H1 (cell line): ENCODE results near the gene NPIPA5. TPM values are rescaled to one million over a fixed set of nuclear protein-coding genes. Genes with fewer than 3 reads are reported as not detected.
"Not testable (repeated sequence)": the region's sequence is repeated elsewhere in the genome, so short reads cannot be mapped to it uniquely, and the experiment has no call there.

Experiments
- CTCF ChIA-PET: fragments of 300-600 bp; sonication (Branson Sonifier 250); formaldehyde crosslinking; loops from one replicate; lab custom pipeline; 2021; ENCODE audit not compliant: partially characterized antibody; lab: Charles Lee
- POLR2A ChIA-PET: fragments of 300-600 bp; sonication (Branson Sonifier 250); formaldehyde crosslinking; loops from one replicate; lab custom pipeline; 2021; ENCODE audit warnings: inconsistent platforms; ENCODE audit not compliant: partially characterized antibody; lab: Charles Lee
- DNase-seq, 2 experiments: peaks; one replicate each; pipeline versions ENCODE4 v3.0.0 to v3.0.0-alpha.2; 2010 to 2022; ENCODE audit warnings: low spot score in 2 of 2, low read depth in 1 of 2, mixed read lengths in 1 of 2
- FAIRE-seq: peaks from 2 replicates; lab custom pipeline; 2011; peaks lifted over from hg19 to GRCh38; lab: Jason Lieb, UNC
- H2AFZ ChIP-seq: 2 replicates; pipeline ENCODE4 v1.8.1; 2012; ENCODE audit warnings: low read length, inconsistent platforms
- H2AK5ac ChIP-seq: 2 replicates; pipeline ENCODE4 v1.6.1; 2013; ENCODE audit warnings: low read depth, low read length
- H2BK120ac ChIP-seq: replicated peaks from 2 replicates; pipeline ENCODE3; 2013; ENCODE audit warnings: low read depth, low read length, inconsistent platforms
- H2BK12ac ChIP-seq: 2 replicates; pipeline ENCODE4 v1.6.1; 2013; ENCODE audit warnings: low read depth, low read length
- H2BK15ac ChIP-seq: 2 replicates; pipeline ENCODE4 v1.6.1; 2013; ENCODE audit warnings: low read length
- H2BK20ac ChIP-seq: 2 replicates; pipeline ENCODE4 v1.6.1; 2013; ENCODE audit warnings: low read length
- H2BK5ac ChIP-seq: 2 replicates; pipeline ENCODE4 v1.6.1; 2013; ENCODE audit warnings: low read depth, low read length
- H3K14ac ChIP-seq: 2 replicates; pipeline ENCODE4 v1.6.1; 2013; ENCODE audit warnings: inconsistent platforms; ENCODE audit not compliant: insufficient read length
- H3K18ac ChIP-seq: 2 replicates; pipeline ENCODE4 v1.6.1; 2013; ENCODE audit warnings: low read length; ENCODE audit errors: extremely low read depth
- H3K23ac ChIP-seq: 2 replicates; pipeline ENCODE4 v1.6.1; 2013; ENCODE audit warnings: inconsistent platforms; ENCODE audit not compliant: insufficient read length
- H3K23me2 ChIP-seq: 2 replicates; pipeline ENCODE4 v1.6.1; 2013; ENCODE audit warnings: low read depth, low read length
- H3K27ac ChIP-seq: 2 replicates; pipeline ENCODE4 v1.6.1; 2011; ENCODE audit warnings: low read depth, low read length, inconsistent platforms
- H3K27me3 ChIP-seq, 4 experiments: replicated peaks in 1 of 4; 1 replicate in 1 of 4; 2 replicates in 3 of 4; pipeline versions ENCODE4 v1.6.1 to v1.8.1; 2011 to 2013; ENCODE audit warnings: low read length in 3 of 4, mild to moderate bottlenecking in 3 of 4, inconsistent platforms in 2 of 4, mixed read lengths in 2 of 4, moderate library complexity in 1 of 4; ENCODE audit not compliant: control insufficient read depth in 3 of 4, insufficient read depth in 3 of 4; ENCODE audit errors: extremely low read depth in 1 of 4
- H3K36me3 ChIP-seq, 4 experiments: 2 replicates each; pipeline versions ENCODE4 v1.6.1 to v1.8.1; 2011 to 2013; ENCODE audit warnings: mild to moderate bottlenecking in 4 of 4, low read length in 3 of 4, moderate library complexity in 2 of 4, control low read depth in 1 of 4, inconsistent platforms in 1 of 4; ENCODE audit not compliant: insufficient read depth in 4 of 4, control insufficient read depth in 2 of 4
- H3K4ac ChIP-seq: replicated peaks from 2 replicates; pipeline ENCODE3; 2013; ENCODE audit warnings: low read length, low read depth, mixed read lengths, inconsistent platforms; ENCODE audit not compliant: insufficient read length
- H3K4me1 ChIP-seq, 4 experiments: replicated peaks in 1 of 4; 1 replicate in 1 of 4; 2 replicates in 3 of 4; pipeline versions ENCODE4 v1.6.1 to v1.8.1; 2011 to 2013; ENCODE audit warnings: low read length in 3 of 4, inconsistent platforms in 2 of 4, mixed read lengths in 1 of 4; ENCODE audit not compliant: insufficient read depth in 4 of 4, control insufficient read depth in 3 of 4
- H3K4me2 ChIP-seq, 2 experiments: 2 replicates each; pipeline versions ENCODE4 v1.6.1 to v1.8.1; 2011 to 2013; ENCODE audit warnings: low read depth in 2 of 2, low read length in 2 of 2, control low read depth in 1 of 2, inconsistent platforms in 1 of 2, mild to moderate bottlenecking in 1 of 2; ENCODE audit not compliant: insufficient read depth in 1 of 2
- H3K4me3 ChIP-seq, 4 experiments: fragments of 200-600, 300-600 bp in 1 of 4; sonication (generic), shearing (Covaris generic), sonication (Bioruptor Twin) in 1 of 4; 2 replicates each; pipeline versions ENCODE4 v1.5.1 to v1.8.1; 2011 to 2016; ENCODE audit warnings: low read length in 4 of 4, low read depth in 3 of 4, control low read depth in 2 of 4, inconsistent platforms in 2 of 4, mild to moderate bottlenecking in 2 of 4, mixed read lengths in 1 of 4, moderate library complexity in 1 of 4; ENCODE audit not compliant: insufficient read depth in 2 of 4; ENCODE audit errors: extremely low read depth in 1 of 4
- H3K56ac ChIP-seq: replicated peaks from 2 replicates; pipeline ENCODE3; 2013; ENCODE audit warnings: low read depth, mild to moderate bottlenecking, mixed read lengths, low read length, inconsistent platforms; ENCODE audit not compliant: insufficient read length
- H3K79me1 ChIP-seq: 2 replicates; pipeline ENCODE4 v1.6.1; 2013; ENCODE audit warnings: low read depth, low read length, control low read depth
- H3K79me2 ChIP-seq, 2 experiments: 2 replicates each; pipeline versions ENCODE4 v1.6.1 to v1.8.1; 2012 to 2013; ENCODE audit warnings: low read length in 2 of 2, mild to moderate bottlenecking in 2 of 2, inconsistent platforms in 1 of 2; ENCODE audit not compliant: insufficient read depth in 2 of 2, control insufficient read depth in 1 of 2
- H3K9ac ChIP-seq, 4 experiments: replicated peaks in 1 of 4; 1 replicate in 1 of 4; 2 replicates in 3 of 4; pipeline versions ENCODE4 v1.6.1 to v1.8.1; 2011 to 2013; ENCODE audit warnings: low read depth in 3 of 4, low read length in 3 of 4, control low read depth in 2 of 4, mild to moderate bottlenecking in 2 of 4, moderate library complexity in 2 of 4, inconsistent platforms in 1 of 4; ENCODE audit errors: extremely low read depth in 1 of 4
- H3K9me3 ChIP-seq, 2 experiments: 2 replicates each; pipeline versions ENCODE4 v1.6.1 to v1.8.1; 2012 to 2013; ENCODE audit warnings: mild to moderate bottlenecking in 2 of 2, moderate library complexity in 2 of 2, control low read depth in 1 of 2, inconsistent platforms in 1 of 2, low read depth in 1 of 2, low read length in 1 of 2, mixed read lengths in 1 of 2; ENCODE audit not compliant: insufficient read depth in 2 of 2
- H4K20me1 ChIP-seq, 2 experiments: replicated peaks in 1 of 2; 2 replicates each; pipeline versions ENCODE3 to v1.8.1; 2011 to 2013; ENCODE audit warnings: inconsistent platforms in 2 of 2, low read length in 2 of 2, mild to moderate bottlenecking in 1 of 2; ENCODE audit not compliant: insufficient read depth in 2 of 2, control insufficient read depth in 1 of 2
- H4K5ac ChIP-seq: 2 replicates; pipeline ENCODE4 v1.6.1; 2013; ENCODE audit warnings: low read length, low read depth, mixed read lengths, inconsistent platforms; ENCODE audit not compliant: insufficient read length
- H4K8ac ChIP-seq: 2 replicates; pipeline ENCODE4 v1.8.0; 2013; ENCODE audit warnings: mild to moderate bottlenecking, moderate library complexity, low read length, inconsistent platforms; ENCODE audit not compliant: insufficient read depth; ENCODE audit errors: extremely low read depth
- H4K91ac ChIP-seq: replicated peaks from 2 replicates; pipeline ENCODE3; 2013; ENCODE audit warnings: low read length, mixed read lengths, inconsistent platforms; ENCODE audit not compliant: insufficient read length
- WGBS, 2 experiments: shearing (Covaris generic) in 1 of 2; methylation state at CpG; one replicate each; pipeline versions ENCODE4 v1.1.6 to v1.1.7; 2013 to 2015; ENCODE audit warnings: low lambda C conversion rate in 2 of 2, mixed read lengths in 2 of 2, inconsistent platforms in 1 of 2, low coverage in 1 of 2, missing lambda C conversion rate in 1 of 2; ENCODE audit not compliant: insufficient replicate concordance in 2 of 2, insufficient coverage in 1 of 2, insufficient read length in 1 of 2; ENCODE audit errors: extremely low coverage in 1 of 2, missing lambda C conversion rate in 1 of 2; 5-methylcytosine and 5-hydroxymethylcytosine counted together
- polyA plus RNA-seq, 7 experiments: library from polyadenylated mRNA; depleted of rRNA in 3 of 7; stranded (reverse) in 5 of 7; unstranded in 2 of 7; fragments of >200 nt in 5 of 7; fragments of 200-250 nt in 2 of 7; gene quantifications; 1 replicate in 5 of 7; 2 replicates in 1 of 7; 4 replicates in 1 of 7; pipeline versions ENCODE4 v1.2.1 to v1.2.3, GENCODE V29; 2011 to 2013; ENCODE audit warnings: missing spikeins in 2 of 7, mixed read lengths in 2 of 7
- total RNA-seq: library from RNA; stranded (reverse); fragmentation: NEBNext Ultra II Directional; extraction: Animal tissue kit (Norgen Biotek cat#: 25700); gene quantifications from 2 replicates; pipeline ENCODE4 v1.2.1, GENCODE V29; 2021

NPIPA5 gene
- total and polyA plus RNA-seq, 2 of the 8 experiments (the other 6 are each of a cell fraction or from before 2014, with no cell fraction given) = 0.61 to 4.1 TPM

DNA sequence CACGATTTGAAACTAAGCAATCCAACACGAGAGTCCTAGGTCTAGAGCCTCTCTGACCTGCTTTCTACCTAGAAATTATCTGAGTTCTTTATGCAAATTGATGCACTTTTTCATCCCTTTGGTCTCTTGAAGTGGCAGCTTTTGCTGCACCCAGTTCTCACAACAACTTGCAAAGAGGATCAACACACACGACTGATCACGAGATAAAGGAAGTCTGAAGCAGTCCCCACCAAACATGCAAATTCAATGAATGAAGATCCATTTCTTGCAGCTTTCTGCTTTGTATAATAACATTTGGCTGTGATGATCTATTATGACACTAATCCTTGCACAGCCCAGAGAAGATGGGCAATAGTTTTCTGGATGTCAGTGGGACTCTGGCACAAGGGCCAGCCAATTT lies 53.1 kb downstream of the NPIPA5 start:
- WGBS, 2 experiments = no CpG with 5 or more reads among the region's 4 CpGs
- H4K20me1 ChIP-seq, H3K4me1 ChIP-seq, H3K14ac ChIP-seq, H3K4me3 ChIP-seq, H3K27me3 ChIP-seq, POLR2A ChIA-PET, H2BK20ac ChIP-seq, DNase-seq, H3K18ac ChIP-seq, CTCF ChIA-PET, H2BK120ac ChIP-seq, H3K23ac ChIP-seq, H3K9ac ChIP-seq, H3K36me3 ChIP-seq, H2AFZ ChIP-seq, FAIRE-seq, H2BK15ac ChIP-seq, H2AK5ac ChIP-seq, H2BK12ac ChIP-seq, H3K79me2 ChIP-seq, H3K4ac ChIP-seq, H3K9me3 ChIP-seq, H2BK5ac ChIP-seq, H3K23me2 ChIP-seq, H3K56ac ChIP-seq, H4K91ac ChIP-seq, H4K5ac ChIP-seq, H4K8ac ChIP-seq, H3K79me1 ChIP-seq, H3K27ac ChIP-seq, H3K4me2 ChIP-seq: not testable (repeated sequence)

DNA sequence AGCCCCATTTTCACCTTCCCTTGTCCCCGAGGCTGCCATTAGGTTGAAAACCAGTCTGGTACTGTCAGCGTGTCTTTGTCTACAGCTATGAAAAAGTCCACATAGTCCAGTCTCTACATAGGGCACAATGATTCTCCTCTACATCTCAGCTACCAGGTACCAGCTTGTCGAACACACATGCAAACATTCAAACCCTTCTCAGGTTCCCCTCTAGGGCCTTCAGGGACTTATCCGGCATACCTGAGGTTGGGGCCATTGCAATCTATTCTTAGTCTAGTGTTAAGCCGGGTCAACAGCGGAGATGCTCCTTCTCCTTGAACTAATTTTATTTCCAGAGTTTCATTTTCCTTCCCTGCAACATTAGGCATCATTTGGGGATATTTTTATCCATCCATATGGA lies 54.7 kb downstream of the NPIPA5 start:
- whole genome bisulfite sequencing, 2 experiments = no CpG with 5 or more reads among the region's 6 CpGs
- POLR2A ChIA-PET, CTCF ChIA-PET: not testable (repeated sequence)

More for the DNA sequence above, 54.7 kb downstream of the NPIPA5 start:
- not testable (repeated sequence) for H2AFZ ChIP-seq, H4K5ac ChIP-seq, H3K23me2 ChIP-seq, H3K27ac ChIP-seq, H2BK5ac ChIP-seq, H4K8ac ChIP-seq, H3K27me3 ChIP-seq, H2BK20ac ChIP-seq, H3K4me3 ChIP-seq, H3K9ac ChIP-seq, H3K23ac ChIP-seq, H2BK12ac ChIP-seq, DNase-seq, H3K14ac ChIP-seq, H3K4me1 ChIP-seq, H3K79me2 ChIP-seq, H2AK5ac ChIP-seq, H3K18ac ChIP-seq, H3K4me2 ChIP-seq, H4K20me1 ChIP-seq, H3K36me3 ChIP-seq, FAIRE-seq, H3K9me3 ChIP-seq, H3K4ac ChIP-seq, H2BK120ac ChIP-seq, H3K79me1 ChIP-seq, H3K56ac ChIP-seq, H4K91ac ChIP-seq, H2BK15ac ChIP-seq
